GM21515 (cell line): ENCODE data around the gene SYT8.

Source experiments
- ATAC-seq: cut with Tn5 transposase; IDR thresholded peaks from one replicate; pipeline ENCODE4 v1.9.1; 2021; ENCODE audit not compliant: unreplicated experiment

The SYT8 gene

GRCh38 chr11:1831338-1832210, 3.2 kb upstream of the SYT8 start:
- ATAC-seq, result no peak

DNA sequence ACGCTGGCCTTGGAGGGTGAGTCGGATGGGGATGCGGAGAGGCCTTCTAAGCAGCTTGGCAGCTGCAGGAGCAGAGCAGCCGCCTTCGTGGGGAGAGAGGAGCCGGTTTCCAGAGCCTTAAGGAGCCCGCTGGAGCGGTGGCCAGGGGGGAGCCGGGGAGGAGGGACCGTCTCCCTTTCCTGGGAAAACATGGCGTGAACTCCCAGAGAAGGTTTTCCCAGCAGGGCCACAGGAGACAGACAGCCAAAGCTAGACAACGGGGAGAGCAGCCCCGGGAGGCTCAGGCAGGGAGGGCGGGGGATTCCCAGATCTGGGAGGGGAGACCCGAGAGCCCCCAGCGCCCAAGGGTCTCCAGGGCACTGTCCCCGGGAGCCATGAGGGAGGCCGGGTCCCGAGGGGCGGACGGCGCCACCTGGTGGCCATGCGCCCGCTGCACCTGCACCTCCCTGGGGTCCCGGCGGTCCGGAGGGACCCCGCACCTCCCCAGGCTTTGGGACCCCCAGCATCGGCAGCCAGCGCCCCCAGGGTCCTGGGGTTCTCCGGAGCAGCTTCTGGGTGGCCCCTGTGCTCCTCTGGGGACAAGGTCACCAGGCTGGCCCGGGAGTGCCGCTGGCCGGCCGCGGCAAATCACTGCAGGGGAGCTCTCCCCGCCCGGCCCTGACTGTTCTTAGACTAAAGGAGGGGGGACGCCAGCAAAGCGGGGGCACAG, 2.4 kb upstream of the SYT8 start:
- ATAC-seq, result no peak

DNA sequence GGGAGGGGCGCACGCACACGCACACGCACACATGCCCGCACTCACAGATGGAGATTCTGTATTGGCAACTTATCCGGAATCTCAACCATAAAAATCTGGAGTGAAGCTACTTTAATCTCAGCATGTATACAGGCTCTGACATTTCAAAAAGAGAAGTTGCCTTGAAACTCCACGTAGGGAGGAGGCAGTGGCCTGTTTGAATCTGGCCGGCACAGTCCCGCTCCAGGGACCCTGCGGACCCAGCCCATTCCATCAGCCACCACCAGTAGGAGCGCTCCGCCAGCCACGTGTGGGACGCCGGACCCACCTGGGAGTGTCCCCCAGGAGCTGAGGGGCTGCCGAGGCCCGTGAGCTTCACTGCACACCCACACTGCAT, 1.9 kb upstream of the SYT8 start:
- ATAC-seq, result no peak

DNA sequence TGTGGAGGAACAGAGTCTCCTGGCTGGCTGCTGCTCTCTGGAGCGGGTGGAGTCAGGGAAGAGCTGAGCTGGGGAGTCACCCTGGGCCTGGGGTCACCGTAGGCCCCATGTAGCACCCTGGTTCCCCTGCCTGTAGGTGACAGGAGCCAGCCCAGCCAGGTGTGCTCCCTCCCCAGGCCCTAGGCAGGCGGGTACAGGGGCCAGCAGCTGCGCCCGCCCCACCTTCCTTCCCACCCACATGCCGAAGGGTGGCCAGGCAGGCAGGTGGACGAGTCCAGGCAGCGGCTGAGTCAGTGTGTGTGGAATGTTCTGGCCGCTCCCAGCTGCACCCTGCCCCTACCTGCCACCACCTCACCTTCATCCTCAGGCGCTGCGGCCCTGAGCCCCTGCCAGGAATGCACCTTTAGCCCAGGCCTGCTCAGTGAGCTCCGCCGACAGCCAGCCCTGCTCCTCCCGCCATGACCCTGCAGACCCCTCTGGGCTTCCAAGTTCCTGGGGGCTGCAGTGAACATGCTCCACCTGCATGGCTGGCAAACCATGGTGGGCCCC, 654 bp upstream of the SYT8 start:
- ATAC-seq, result no peak

- no peak for ATAC-seq
Measured at GRCh38 chr11:1835671-1836010, 851 bp downstream of the SYT8 start.

GRCh38 chr11:1836011-1836945, 1.5 kb downstream of the SYT8 start:
- ATAC-seq, result no peak

DNA sequence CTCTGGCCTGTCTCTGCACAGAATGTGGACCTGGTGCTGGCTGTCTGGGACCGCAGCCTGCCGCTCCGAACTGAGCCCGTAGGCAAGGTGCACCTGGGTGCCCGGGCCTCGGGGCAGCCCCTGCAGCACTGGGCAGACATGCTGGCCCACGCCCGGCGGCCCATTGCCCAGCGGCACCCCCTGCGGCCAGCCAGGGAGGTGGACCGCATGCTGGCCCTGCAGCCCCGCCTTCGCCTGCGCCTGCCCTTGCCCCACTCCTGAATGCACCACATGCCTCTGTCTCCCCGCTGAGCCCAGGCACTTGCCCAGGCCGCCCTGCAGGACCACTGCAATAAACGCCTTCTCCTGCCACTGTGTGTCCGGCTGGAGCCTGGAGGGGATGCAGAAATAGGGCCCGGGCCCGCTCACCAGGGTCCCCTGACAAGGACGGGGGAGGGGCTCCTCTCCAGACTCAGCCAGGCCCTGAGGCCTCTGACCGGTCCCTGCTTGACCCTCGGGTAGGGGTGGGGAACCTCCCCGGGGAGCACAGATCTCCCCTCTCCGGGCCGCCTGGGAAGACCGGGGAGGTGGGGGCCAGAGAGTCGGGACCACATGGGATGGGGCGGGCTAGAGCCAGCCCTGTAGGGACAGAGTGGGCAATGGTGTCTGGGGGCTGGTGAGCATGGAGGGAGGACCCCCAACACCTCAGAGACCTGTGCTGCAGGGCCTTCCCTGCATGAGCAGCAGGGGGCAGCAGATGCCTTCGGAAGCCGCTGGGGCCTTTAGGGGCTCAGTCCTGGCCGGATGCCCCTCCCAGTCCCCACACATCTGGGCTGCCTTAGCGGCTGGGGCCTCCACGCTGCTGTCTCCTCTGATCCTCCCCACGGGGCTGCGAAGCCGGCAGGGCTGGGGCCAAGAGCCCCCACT, 2.6 kb downstream of the SYT8 start:
- peak; percentile 58 for ATAC-seq

DNA sequence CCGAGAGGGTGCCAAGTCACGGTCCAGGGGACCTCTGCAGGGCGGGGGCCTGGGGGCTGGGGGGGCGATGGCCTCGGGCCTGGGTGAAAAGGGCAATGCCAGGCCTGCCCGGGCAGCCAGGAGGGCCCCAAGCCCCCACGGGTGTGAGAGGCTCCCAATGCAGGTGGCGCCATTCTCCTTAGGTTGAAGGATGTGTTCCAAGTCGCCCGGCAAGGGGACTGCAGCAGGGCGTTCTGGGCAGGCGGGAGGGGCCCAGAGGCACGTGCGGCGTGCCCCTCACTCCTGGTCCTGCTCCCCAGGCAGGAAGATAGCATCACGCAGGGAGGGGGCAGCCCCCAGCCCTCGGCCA, 3.3 kb downstream of the SYT8 start:
- no peak for ATAC-seq

DNA sequence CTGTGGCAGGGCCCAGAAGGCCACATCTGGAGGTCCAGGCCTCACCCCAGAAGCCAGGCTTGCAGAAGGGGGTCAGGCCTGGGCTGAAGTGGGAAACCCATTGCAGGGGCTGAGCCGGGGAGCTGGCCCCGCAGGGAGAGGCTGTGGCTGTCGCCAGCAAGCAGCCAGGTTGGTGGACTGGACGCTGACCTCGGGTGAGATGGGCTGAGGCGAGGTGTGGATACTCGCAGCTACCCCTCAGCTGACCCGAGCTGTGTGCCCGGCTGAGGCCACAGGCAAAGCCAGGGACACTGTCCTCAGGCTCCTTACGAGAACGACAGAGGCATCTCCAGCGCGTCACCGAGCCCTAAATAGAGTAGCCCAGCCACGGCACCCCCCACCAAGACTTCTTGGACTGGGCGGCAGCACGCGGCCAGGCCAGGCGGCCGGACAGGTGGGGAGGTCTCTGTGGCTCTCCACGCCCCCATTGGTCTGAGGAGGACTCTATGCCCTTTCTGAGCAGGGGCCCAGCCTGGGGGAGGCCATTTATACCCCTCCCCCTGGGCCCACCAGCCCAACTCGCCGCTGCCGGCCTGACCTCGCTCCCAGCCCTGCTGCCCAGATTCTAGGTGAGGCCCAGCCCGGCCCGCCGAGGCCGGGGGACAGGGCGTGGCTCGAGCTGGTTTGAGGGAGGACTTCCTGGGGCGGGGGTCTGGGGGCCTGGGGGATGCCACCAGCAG, 3.8 kb downstream of the SYT8 start, which contains the start of gene TNNI2:
TSS of gene TNNI2 (plus strand) at position 556 of the 719 bp plus-strand sequence. CDS start 716 bp downstream, outside the sequence.
- no peak for ATAC-seq

GRCh38 chr11:1839204-1839923, 4.6 kb downstream of the SYT8 start:
- no peak for ATAC-seq

GRCh38 chr11:1839924-1840779, 5.4 kb downstream of the SYT8 start:
- no peak for ATAC-seq

DNA sequence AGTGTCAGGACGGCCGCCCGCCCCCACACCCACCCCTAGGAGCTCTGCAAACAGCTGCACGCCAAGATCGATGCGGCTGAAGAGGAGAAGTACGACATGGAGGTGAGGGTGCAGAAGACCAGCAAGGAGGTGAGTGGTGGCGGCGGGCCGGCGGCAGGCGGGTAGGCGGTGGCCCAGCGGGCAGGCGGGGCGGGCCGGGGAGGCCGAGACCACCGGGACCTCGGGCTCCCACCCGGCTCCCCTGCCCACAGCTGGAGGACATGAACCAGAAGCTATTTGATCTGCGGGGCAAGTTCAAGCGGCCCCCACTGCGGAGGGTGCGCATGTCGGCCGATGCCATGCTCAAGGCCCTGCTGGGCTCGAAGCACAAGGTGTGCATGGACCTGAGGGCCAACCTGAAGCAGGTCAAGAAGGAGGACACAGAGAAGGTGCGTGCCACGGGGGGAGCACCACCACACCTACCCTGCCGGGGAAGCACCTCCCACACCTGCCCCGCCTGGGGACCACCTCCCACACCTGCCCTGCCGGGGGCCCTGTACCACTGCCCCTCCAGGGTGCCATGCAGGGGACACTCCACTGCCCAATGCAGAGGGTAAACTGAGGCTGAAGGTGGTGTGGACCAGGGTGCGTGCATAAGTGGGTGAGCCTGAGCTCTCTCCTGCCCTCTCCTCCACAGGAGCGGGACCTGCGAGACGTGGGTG, 6.1 kb downstream of the SYT8 start:
- ATAC-seq, result no peak

DNA sequence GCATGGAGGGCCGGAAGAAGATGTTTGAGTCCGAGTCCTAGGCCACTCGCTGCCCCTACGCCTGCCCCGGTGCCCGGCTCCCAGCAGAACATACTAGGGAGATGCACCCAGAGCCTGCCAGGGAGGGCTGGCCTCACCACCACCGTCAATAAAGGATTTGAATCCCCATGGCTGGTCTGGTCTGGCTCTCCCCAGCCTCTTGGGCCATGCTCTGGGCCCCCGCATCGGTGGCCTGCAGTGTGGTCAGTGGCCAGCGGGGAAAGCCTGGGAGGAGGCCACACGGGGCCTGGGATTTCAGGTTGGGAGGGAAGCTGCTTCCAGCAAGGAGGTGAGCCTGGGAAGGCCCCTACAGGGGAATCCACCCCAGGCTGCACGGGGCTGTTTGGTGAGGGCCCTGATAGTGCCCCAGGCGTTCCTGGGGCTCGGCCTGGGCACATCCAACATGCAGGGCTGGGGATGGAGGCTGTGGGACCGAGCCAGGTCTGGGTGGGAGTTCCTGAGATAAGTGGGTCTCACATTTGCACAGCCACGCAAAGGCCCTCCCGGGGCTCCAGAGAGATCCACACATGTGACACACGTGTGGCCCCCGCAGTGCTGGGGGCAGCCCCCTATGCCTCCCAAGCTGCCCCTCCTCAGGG, 6.8 kb downstream of the SYT8 start:
- ATAC-seq, result no peak

DNA sequence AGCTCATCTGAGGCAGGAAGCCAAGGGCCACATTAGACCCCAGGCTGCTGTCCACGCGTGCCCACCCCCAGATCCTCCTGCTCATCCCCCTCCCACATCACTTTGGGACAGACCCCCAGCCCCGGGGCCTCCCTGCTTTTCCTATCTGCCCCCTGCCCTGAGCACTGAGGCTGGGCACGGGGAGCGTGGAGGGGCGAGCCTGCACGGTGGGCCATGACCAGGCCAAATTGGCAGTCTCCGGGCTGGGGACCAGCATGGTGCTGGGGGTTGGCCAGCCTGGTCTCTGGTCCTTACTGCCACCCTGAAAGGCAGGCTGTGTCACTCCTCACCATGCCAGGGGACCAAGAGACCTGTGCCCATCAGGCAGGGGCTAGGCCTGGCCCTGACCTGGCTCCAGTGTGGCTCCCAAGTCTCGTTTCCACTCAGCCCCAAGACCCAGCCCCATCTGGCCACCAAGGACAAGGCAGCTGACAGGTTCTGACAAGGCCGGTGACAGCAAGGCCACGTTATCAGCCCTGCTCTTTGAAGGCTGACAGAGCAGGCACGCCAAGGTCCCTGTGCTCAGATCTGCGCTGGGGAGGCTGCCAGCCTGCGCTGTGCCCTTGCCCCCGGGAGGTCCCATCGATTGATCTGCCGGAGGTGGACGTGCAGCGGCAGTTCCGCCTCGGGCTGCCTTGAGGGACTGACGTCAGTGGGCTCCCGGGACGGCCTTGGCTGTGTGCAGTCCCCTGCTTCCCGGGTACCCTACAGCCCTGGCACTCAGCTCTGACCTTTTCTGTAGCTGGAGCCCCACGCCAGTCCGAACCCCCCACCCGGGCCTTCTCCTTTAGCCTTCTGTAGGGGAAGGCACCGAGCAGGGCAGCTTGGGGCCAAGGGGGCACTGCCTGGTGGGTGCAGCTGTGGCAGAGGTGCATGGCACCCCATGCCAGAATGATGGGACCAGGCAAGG, 7.6 kb downstream of the SYT8 start:
- no peak for ATAC-seq

DNA sequence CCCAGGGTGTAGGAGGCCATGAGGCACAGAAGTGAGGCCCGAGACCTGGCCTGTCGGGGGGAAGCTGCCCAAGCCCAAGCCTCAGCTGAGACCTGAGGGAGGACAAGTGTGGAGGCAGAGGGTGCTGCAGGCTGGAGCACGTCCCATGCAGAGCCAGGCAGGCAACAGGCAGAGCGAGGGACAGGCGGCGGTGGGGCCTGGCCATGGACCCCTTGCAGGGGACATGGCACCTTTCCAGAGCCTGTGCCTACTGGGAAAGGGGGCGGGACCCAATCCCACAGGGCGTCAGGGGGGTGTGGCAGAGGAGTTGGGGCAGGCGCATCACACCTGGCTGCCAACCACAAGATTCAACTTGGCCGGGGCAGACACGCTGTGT, 8.3 kb downstream of the SYT8 start:
- no peak for ATAC-seq

GRCh38 chr11:1843796-1844195, 9.0 kb downstream of the SYT8 start:
- ATAC-seq, result no peak
